Endothelial cell of umbilical vein (primary cell): ENCODE measurements around the gene NLRC3.

ENCODE experiments used
- CTCF ChIP-seq, 2 donors: IDR thresholded peaks; 1 replicate in 1 of 2; 2 replicates in 1 of 2; pipeline ENCODE4 v1.5.1; 2011; ENCODE audit warnings: low read length in 2 of 2, mild to moderate bottlenecking in 2 of 2, moderate library complexity in 2 of 2, control low read depth in 1 of 2, inconsistent platforms in 1 of 2, low read depth in 1 of 2; ENCODE audit not compliant: insufficient read depth in 1 of 2; ENCODE audit errors: extremely low read depth in 1 of 2
- FOS ChIP-seq: IDR thresholded peaks from 2 replicates; pipeline ENCODE4 v1.6.1; 2011; ENCODE audit warnings: mild to moderate bottlenecking, low read length, moderate library complexity, borderline replicate concordance; ENCODE audit not compliant: insufficient read depth
- GATA2 ChIP-seq: IDR thresholded peaks from 2 replicates; pipeline ENCODE4 v1.7.0; 2011; ENCODE audit warnings: low read depth, mild to moderate bottlenecking, moderate library complexity, mixed read lengths, low read length; ENCODE audit not compliant: insufficient read length, insufficient read depth
- JUN ChIP-seq: IDR thresholded peaks from 2 replicates; pipeline ENCODE4 v1.6.1; 2011; ENCODE audit warnings: borderline replicate concordance, low read depth; ENCODE audit not compliant: insufficient read length, insufficient read depth
- MAX ChIP-seq: IDR thresholded peaks from 2 replicates; pipeline ENCODE4 v1.6.1; 2011; ENCODE audit not compliant: insufficient read depth, insufficient read length
- POLR2A ChIP-seq: IDR thresholded peaks from 2 replicates; pipeline ENCODE4 v1.6.1; 2012; ENCODE audit warnings: low read depth, mild to moderate bottlenecking, control low read depth, low read length
- POLR2AphosphoS5 ChIP-seq: IDR thresholded peaks from 2 replicates; pipeline ENCODE4 v1.6.1; 2012; ENCODE audit warnings: low read depth, mild to moderate bottlenecking, control low read depth, low read length, moderate library complexity; ENCODE audit not compliant: insufficient read depth

GRCh38 chr16:3573146-3573815 lies 3.9 kb downstream of the NLRC3 start:
- no peak for TF ChIP-seq CTCF (IDR thresholded peaks at IDR 0.05; ENCODE audit: extremely low read depth in 1 of 2, insufficient read depth in 1 of 2, low read depth in 1 of 2, low read length in 2 of 2)
- no peak for TF ChIP-seq JUN
- no peak for TF ChIP-seq FOS
- TF ChIP-seq POLR2AphosphoS5 = no peak
- TF ChIP-seq MAX = no peak
- no peak for TF ChIP-seq GATA2
- no peak for TF ChIP-seq POLR2A
